GM21619 (cell line): ENCODE results near the gene SH3TC1.

ENCODE experiments used
- ATAC-seq: cut with Tn5 transposase; IDR thresholded peaks from one replicate; pipeline ENCODE4 v1.9.1; 2021; ENCODE audit not compliant: unreplicated experiment

Gene SH3TC1

DNA sequence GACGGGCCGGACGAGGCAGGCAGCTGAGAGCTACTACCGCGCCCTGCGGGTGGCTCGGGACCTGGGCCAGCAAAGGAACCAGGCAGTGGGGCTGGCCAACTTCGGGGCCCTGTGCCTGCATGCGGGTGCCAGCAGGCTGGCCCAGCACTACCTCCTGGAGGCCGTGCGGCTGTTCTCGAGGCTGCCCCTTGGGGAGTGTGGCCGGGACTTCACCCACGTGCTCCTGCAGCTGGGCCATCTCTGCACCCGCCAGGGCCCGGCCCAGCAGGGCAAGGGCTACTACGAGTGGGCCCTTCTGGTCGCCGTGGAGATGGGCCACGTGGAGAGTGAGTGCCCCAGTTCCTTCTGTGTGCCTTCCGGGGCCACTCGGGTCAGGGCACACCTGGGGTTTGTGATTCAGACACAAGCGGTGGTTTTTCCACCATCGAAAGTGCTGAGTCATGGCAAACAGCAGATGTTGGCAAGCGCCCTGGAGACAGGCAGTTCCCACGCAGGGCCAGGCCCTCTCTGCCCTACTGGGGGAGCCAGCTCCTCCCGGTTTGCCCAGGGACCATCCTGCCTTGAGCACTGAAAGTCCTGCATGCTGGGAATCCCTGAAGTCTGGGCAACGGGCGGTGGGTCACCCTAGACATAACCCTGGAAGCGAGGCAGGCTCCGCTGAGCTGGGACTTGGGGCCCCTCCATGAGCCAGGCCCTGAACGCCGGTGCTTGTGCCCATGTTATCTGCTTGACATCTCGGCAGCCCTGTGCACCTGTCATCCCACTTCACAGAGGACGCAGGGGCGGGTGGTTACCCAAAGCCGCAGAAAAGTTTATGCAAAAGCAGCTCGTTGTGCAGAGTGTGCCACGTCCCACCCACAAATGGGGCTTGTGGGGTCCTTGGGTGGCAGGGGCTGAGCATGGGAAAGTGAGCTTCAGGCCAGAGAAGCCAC lies 29.5 kb downstream of the SH3TC1 start:
- ATAC-seq, result peak; percentile 68

GRCh38 chr4:8229331-8229975 lies 30.4 kb downstream of the SH3TC1 start:
- no peak for ATAC-seq

- no peak for ATAC-seq
Measured at GRCh38 chr4:8230033-8230432, 30.9 kb downstream of the SH3TC1 start.

DNA sequence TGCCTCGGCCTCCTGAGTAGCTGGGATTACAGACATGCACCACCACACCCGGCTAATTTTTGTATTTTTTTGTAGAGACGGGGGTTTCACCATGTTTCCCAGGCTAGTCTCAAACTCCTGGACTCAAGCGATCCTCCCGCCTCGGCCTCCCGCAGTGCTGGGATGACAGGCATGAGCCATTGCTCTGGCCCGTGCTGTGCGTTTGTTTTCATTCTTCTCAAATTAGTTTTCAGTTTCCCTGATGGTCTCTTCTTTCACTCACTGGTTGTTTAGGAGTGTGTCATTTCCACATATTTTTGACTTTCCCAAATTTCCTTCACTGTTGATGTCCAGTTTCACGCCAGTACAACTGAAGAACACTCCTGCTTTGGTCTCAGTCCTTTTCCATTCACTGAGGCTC lies 31.8 kb downstream of the SH3TC1 start:
- no peak for ATAC-seq

- ATAC-seq, result no peak
Measured at GRCh38 chr4:8231551-8232049, 32.5 kb downstream of the SH3TC1 start.

DNA sequence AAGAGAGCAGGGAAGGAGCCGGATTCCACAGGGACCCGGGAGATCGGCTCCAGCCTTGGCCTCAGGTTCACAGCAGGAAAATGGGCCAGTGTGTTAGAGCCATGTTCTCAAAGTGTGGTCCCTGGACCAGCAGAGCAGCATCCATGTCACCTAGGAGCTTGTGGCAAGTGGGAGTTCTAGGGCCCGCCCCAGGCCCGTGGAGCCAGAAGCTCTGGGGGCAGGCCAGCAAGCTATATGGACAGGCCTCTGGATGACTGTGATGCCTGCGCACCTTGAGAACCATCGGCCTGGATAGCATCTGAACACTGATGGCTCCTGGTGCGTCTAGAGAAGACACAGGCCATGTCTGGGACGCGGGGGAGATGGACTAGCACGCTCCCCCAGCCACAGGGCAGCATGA lies 33.7 kb downstream of the SH3TC1 start:
- no peak for ATAC-seq

GRCh38 chr4:8233672-8234484 lies 34.8 kb downstream of the SH3TC1 start:
- ATAC-seq, result no peak

- no peak for ATAC-seq
Measured at GRCh38 chr4:8234715-8235114, 35.6 kb downstream of the SH3TC1 start.

DNA sequence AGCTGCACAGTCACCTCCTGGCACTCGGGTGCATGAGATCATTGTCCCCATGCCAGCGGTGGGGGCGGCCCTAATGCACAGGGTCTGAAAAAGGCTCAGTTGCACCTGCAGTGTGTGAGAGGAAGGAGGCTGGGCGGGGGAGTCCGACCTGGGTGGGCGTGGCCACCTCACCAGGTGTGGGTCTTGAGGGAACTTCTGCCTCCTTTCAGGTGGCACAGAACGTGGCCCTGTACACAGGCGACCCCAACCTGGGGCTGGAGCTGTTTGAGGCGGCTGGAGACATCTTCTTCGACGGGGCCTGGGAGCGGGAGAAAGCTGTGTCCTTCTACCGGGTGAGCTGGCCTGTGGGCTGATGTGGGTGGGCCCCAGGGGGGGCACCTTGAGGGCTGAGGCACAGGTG lies 36.1 kb downstream of the SH3TC1 start:
- ATAC-seq, result no peak

DNA sequence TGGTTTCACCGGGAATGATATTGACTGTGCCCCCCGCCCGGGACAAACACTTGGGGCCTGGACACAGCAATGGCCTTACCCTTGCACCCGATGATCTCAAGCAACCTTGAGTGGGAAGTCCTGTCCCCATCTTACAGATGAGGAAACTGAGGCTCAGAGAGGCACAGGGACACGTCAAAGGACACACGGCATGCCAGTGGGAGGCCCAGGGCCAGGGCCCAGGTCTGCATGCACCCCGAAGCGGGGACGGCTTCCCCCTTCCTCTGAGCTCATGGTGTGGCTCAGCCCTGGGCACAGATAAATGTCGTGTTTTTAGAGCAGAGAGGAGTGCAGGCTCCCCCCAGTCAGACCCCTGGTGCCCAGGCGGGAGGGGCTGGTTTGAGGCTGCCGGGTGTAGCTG lies 36.6 kb downstream of the SH3TC1 start:
- no peak for ATAC-seq

DNA sequence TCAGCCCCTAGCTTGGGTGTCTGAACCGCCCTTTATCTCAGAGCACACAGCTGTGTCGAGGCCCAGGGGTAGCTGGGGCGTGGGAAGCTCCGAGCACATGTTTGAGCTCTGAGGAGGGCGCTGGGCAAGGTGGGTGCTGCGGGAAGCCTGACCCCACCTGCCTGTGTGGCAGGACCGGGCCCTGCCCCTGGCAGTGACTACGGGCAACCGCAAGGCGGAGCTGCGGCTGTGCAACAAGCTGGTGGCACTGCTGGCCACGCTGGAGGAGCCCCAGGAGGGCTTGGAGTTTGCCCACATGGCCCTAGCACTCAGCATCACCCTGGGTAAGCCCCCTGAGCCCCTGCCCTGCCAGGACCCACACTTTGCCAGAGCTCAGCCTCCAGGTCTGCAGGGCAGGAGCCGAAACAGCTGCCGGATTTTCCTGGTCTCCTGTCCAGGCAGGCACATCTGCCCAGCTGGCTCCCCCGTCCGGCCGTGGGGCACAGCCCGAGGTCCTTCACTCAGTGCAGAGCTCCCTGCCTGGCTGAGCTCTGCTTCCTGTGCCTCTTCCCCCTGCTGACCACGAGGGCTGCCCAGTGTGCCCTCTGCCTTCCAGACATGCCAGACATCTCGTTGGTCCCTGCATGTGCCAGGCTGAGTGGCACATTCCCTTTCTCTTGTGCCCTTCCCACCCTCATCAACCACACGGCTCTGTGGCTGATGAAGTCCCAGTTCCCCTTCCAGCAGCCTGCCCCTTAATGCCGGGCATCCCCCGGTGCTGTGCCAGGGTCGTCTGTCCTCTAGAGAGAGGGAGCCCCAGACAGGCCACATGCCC lies 37.2 kb downstream of the SH3TC1 start:
- no peak for ATAC-seq

DNA sequence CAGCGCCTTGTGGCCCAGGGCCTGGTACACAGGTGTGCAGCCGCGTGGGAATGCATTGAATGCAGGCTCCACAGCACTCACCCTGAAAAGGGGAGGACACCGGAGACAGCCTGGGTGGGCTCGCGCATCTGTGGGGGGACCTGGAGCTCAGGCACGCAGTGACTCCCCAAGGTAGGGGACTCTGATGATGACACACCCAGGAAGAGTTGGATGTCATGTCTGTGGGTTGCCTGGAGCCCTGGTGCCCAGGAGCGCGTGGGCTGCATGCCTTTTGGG lies 37.8 kb downstream of the SH3TC1 start:
- no peak for ATAC-seq

DNA sequence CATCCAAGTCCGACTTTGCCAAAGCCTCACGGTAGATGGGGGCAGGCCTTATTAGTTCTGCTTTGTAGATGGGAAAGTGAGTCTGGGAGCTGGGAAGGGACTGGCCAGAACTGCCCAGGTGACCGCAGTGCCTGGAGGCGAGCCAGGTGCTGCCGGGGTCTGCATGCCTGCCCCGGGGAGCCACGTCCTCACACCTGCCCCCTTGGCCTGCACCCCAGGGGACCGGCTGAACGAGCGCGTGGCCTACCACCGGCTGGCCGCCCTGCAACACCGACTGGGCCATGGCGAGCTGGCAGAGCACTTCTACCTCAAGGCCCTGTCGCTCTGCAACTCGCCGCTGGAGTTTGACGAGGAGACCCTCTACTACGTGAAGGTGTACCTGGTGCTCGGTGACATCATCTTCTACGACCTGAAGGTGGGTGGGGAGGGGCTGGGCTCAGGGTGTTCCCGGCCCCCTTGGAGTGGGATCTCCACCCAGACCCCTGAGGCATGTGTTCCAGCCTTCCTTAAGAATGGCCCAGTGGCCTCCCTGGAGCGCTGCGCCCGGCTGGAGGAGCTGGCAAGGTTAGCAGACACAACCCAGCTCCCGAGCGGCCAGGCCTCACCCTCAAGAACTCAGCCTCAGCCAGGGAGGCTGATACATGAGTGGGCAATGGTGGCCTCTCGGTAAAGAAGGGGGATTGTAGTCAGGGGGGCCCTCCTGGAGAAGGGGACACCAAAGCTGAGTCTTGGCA lies 38.3 kb downstream of the SH3TC1 start:
- no peak for ATAC-seq

DNA sequence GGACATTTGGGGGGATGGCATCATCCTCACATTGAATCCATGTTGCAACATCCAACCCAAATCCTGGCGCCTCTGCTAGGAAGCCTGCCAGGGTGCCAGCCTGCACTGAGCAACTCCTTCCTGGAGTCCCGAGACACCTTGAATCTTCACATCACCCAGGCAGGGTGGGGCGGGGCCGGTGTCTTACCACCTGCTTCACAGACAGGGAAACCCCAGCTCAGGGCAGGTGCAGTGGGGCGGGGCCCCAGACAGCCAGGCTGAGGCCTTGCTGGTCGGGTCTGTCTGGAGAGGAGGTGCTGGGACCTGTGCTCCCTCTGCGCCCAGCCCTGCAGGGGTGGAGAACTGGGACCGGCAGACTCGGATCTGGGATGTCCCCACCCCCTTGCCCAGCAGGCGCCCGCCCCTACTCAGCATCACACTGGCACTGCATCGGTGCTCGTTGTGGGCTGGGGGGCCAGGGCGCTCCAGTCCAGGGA lies 39.0 kb downstream of the SH3TC1 start:
- no peak for ATAC-seq

GRCh38 chr4:8238515-8239053 lies 39.5 kb downstream of the SH3TC1 start:
- no peak for ATAC-seq

- no peak for ATAC-seq
Measured at GRCh38 chr4:8239226-8239625, 40.1 kb downstream of the SH3TC1 start.

DNA sequence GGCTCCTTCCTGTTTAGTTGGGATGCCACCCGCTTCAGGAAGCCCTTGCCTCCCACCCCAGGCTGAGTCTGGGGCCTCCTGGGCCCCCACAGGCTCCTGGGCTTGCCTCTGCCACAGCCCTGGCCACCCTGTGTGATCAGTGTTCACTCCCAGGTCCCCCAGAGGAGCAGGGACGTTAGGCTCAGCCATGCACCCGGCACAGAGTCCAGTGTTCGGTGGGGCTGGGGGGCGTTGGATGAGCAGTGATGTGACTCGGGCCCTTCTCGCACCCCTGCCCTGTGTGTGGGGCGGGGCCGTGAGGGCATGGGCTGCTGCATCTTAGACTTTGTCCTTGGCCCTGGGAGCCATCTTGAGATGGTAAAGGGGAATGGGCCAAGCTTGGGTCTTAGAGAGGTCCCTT lies 40.6 kb downstream of the SH3TC1 start:
- no peak for ATAC-seq

DNA sequence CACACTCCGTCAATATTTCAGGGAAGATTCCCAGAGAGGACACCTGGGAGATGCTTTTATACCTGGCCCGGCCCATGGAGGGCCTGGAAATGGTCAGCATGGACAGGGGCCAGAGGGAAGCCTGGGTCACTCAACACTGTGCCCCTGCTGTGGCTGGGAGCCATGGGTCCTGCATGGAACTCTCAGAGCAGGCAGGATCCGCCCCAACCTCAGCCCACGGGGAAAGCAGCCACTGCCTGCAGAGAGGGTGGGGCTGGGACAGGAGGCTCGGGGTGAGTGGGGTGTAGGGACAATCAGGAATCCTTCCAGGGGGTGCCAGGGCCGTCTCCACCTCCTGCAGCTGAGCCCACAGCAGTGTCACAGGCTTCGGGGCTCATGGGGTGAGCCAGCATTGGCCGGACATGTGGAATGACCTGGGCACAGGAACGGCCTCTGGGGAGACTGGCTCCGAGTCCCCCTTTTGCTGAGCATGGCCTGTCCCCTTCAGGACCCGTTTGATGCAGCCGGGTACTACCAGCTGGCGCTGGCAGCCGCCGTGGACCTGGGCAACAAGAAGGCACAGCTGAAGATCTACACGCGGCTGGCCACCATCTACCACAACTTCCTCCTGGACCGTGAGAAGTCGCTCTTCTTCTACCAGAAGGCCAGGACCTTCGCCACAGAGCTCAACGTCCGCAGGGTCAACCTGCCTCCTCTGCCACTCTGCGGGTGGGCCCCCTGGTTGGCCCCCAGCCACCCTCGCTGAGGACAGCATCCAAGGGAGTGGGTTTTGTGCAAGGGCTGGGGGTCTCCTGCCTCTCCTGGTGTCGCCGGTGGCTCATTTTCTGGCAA lies 41.3 kb downstream of the SH3TC1 start:
- ATAC-seq, result no peak
